ENCODE data around the gene MAN1C1. TPM values are rescaled to one million over a fixed set of nuclear protein-coding genes. Genes with fewer than 3 reads are reported as not detected.

MAN1C1 gene
- total RNA-seq, 1 donor from 2014 or later, result 9.1 TPM

- Mint-ChIP-seq H3K27ac (no peak overlapping the region), H3K4me1 (ENCODE audit: unreplicated experiment) (peaks cover 43% of the 10 kb centered on the region), H3K4me3 (no peak overlapping the region)
Observed at GRCh38 chr1:25794325-25794724, 177.7 kb downstream of the MAN1C1 start.

GRCh38 chr1:25795211-25795610 is 178.6 kb downstream of the MAN1C1 start:
- peaks cover 40% of the 10 kb centered on the region for H3K4me1 Mint-ChIP-seq (ENCODE audit: unreplicated experiment)
- no peak for DNase-seq (ENCODE audit: extremely low spot score, unreplicated experiment)
- peaks cover 7% of the 10 kb centered on the region for H3K27me3 Mint-ChIP-seq
- peak overlapping the region; percentile 14 for H3K27ac Mint-ChIP-seq
- no peak overlapping the region for H3K4me3 Mint-ChIP-seq
- H3K9me3 Mint-ChIP-seq, result no peaks in the 10 kb centered on the region
- no peaks in the 10 kb centered on the region for H3K36me3 Mint-ChIP-seq
- no peak for TF ChIP-seq CTCF (conservative IDR thresholded peaks at IDR 0.05)

More at GRCh38 chr1:25794325-25794724, 177.7 kb downstream of the MAN1C1 start:
- TF ChIP-seq CTCF (conservative IDR thresholded peaks at IDR 0.05), result no peak
- Mint-ChIP-seq H3K36me3 (no peaks in the 10 kb centered on the region), H3K27me3 (peaks cover 7% of the 10 kb centered on the region), H3K9me3 (no peaks in the 10 kb centered on the region)
- DNase-seq (ENCODE audit: extremely low spot score, unreplicated experiment), result no peak

- Mint-ChIP-seq H3K4me3 (no peak overlapping the region), H3K27ac (peak overlapping the region; percentile 14), H3K4me1 (ENCODE audit: unreplicated experiment) (peaks cover 32% of the 10 kb centered on the region)
Observed at GRCh38 chr1:25795946-25796810, 179.6 kb downstream of the MAN1C1 start.

GRCh38 chr1:25796811-25797458 is 180.3 kb downstream of the MAN1C1 start:
- Mint-ChIP-seq H3K27me3 (peaks cover 7% of the 10 kb centered on the region), H3K4me3 (peak overlapping the region; percentile 76), H3K36me3 (no peaks in the 10 kb centered on the region), H3K27ac (peak overlapping the region; percentile 68), H3K9me3 (no peaks in the 10 kb centered on the region), H3K4me1 (ENCODE audit: unreplicated experiment) (peaks cover 25% of the 10 kb centered on the region)
- peak; percentile 86 for DNase-seq (ENCODE audit: extremely low spot score, unreplicated experiment)
- TF ChIP-seq CTCF (conservative IDR thresholded peaks at IDR 0.05), result peak; percentile 87

More at GRCh38 chr1:25795946-25796810, 179.6 kb downstream of the MAN1C1 start:
- no peak for DNase-seq (ENCODE audit: extremely low spot score, unreplicated experiment)
- Mint-ChIP-seq H3K36me3 (no peaks in the 10 kb centered on the region), H3K27me3 (peaks cover 7% of the 10 kb centered on the region), H3K9me3 (no peaks in the 10 kb centered on the region)
- TF ChIP-seq CTCF (conservative IDR thresholded peaks at IDR 0.05), result no peak

GRCh38 chr1:25797939-25798338 is 181.3 kb downstream of the MAN1C1 start:
- peaks cover 7% of the 10 kb centered on the region for H3K27me3 Mint-ChIP-seq
- no peak overlapping the region for H3K4me3 Mint-ChIP-seq
- H3K36me3 Mint-ChIP-seq, result no peaks in the 10 kb centered on the region
- H3K4me1 Mint-ChIP-seq (ENCODE audit: unreplicated experiment), result peaks cover 24% of the 10 kb centered on the region
- H3K27ac Mint-ChIP-seq, result peak overlapping the region; percentile 59
- no peak for DNase-seq (ENCODE audit: extremely low spot score, unreplicated experiment)
- peak; percentile 64 for TF ChIP-seq CTCF (conservative IDR thresholded peaks at IDR 0.05)
- H3K9me3 Mint-ChIP-seq, result no peaks in the 10 kb centered on the region

Data from type B pancreatic cell (in vitro differentiated cells).